ENCODE results near the gene IGSF21. TPM values are rescaled to one million over a fixed set of nuclear protein-coding genes. Genes with fewer than 3 reads are reported as not detected.

The IGSF21 gene
- total and polyA plus RNA-seq, 2 experiments from 2014 or later, result not detected

GRCh38 chr1:18069903-18070302 lies 37.7 kb upstream of the IGSF21 start:
- 89% methylated on average over 4 of the region's 4 CpGs for WGBS (ENCODE audit: low lambda C conversion rate, missing lambda C conversion rate)
- Histone ChIP-seq H3K27ac (no peak overlapping the region), H3K4me2 (no peak overlapping the region), H3K4me3 (no peak overlapping the region), H4K20me1 (ENCODE audit: insufficient read depth, poor library complexity, severe bottlenecking) (no peaks in the 10 kb centered on the region), H3K27me3 (peaks cover 21% of the 10 kb centered on the region), H3K9me3 (ENCODE audit: low read depth) (no peaks in the 10 kb centered on the region), H3K79me2 (no peaks in the 10 kb centered on the region), H3K4me1 (ENCODE audit: insufficient read depth) (no peaks in the 10 kb centered on the region), H2AFZ (no peak overlapping the region), H3K36me3 (replicated peaks; ENCODE audit: insufficient read depth, low read depth) (no peaks in the 10 kb centered on the region), H3K9me2 (replicated peaks; ENCODE audit: insufficient read depth) (no peaks in the 10 kb centered on the region)
- DNase-seq (ENCODE audit: low spot score), result no peak
- TF ChIP-seq EZH2phosphoT487 (IDR thresholded peaks at IDR 0.05; ENCODE audit: low read depth, severe bottlenecking, unreplicated experiment), result no peak
- no peak for TF ChIP-seq CTCF (IDR thresholded peaks at IDR 0.05; ENCODE audit: poor library complexity)

GRCh38 chr1:18072066-18072465 lies 35.5 kb upstream of the IGSF21 start:
- H3K4me2 ChIP-seq, result no peak overlapping the region
- H3K4me3 ChIP-seq, result no peak overlapping the region
- peaks cover 2% of the 10 kb centered on the region for H3K27me3 ChIP-seq
- no peak overlapping the region for H3K27ac ChIP-seq
- 90% methylated on average over 9 of the region's 9 CpGs for WGBS (ENCODE audit: low lambda C conversion rate, missing lambda C conversion rate)
- H2AFZ ChIP-seq, result no peak overlapping the region
- no peaks in the 10 kb centered on the region for H3K9me2 ChIP-seq (replicated peaks; ENCODE audit: insufficient read depth)
- no peaks in the 10 kb centered on the region for H4K20me1 ChIP-seq (ENCODE audit: insufficient read depth, poor library complexity, severe bottlenecking)
- no peak for TF ChIP-seq EZH2 (IDR thresholded peaks at IDR 0.05; ENCODE audit: borderline replicate concordance)
- no peak for TF ChIP-seq EZH2phosphoT487 (IDR thresholded peaks at IDR 0.05; ENCODE audit: low read depth, severe bottlenecking, unreplicated experiment)
- TF ChIP-seq CTCF (IDR thresholded peaks at IDR 0.05; ENCODE audit: poor library complexity), result no peak
- H3K9me3 ChIP-seq (ENCODE audit: low read depth), result no peaks in the 10 kb centered on the region
- H3K36me3 ChIP-seq (replicated peaks; ENCODE audit: insufficient read depth, low read depth), result no peaks in the 10 kb centered on the region
- H3K4me1 ChIP-seq (ENCODE audit: insufficient read depth), result no peaks in the 10 kb centered on the region
- DNase-seq (ENCODE audit: low spot score), result no peak
- no peaks in the 10 kb centered on the region for H3K79me2 ChIP-seq

- Histone ChIP-seq H3K4me1 (ENCODE audit: insufficient read depth) (no peaks in the 10 kb centered on the region), H3K36me3 (replicated peaks; ENCODE audit: insufficient read depth, low read depth) (no peaks in the 10 kb centered on the region), H2AFZ (no peak overlapping the region), H3K27ac (no peak overlapping the region), H3K79me2 (no peaks in the 10 kb centered on the region), H3K9me2 (replicated peaks; ENCODE audit: insufficient read depth) (no peaks in the 10 kb centered on the region), H3K27me3 (no peaks in the 10 kb centered on the region), H4K20me1 (ENCODE audit: insufficient read depth, poor library complexity, severe bottlenecking) (no peaks in the 10 kb centered on the region), H3K9me3 (ENCODE audit: low read depth) (no peaks in the 10 kb centered on the region), H3K4me2 (no peak overlapping the region), H3K4me3 (no peak overlapping the region)
- no peak for DNase-seq (ENCODE audit: low spot score)
- WGBS (ENCODE audit: low lambda C conversion rate, missing lambda C conversion rate), result 73% methylated on average over 11 of the region's 11 CpGs
- TF ChIP-seq EZH2 (IDR thresholded peaks at IDR 0.05; ENCODE audit: borderline replicate concordance), result no peak
- no peak for TF ChIP-seq EZH2phosphoT487 (IDR thresholded peaks at IDR 0.05; ENCODE audit: low read depth, severe bottlenecking, unreplicated experiment)
- no peak for TF ChIP-seq CTCF (IDR thresholded peaks at IDR 0.05; ENCODE audit: poor library complexity)
Observed at GRCh38 chr1:18073066-18073642, 34.4 kb upstream of the IGSF21 start.
